Neural cell (in vitro differentiated cells): Measurements from ENCODE around the gene KCNQ5. TPM values are rescaled to one million over a fixed set of nuclear protein-coding genes. Genes with fewer than 3 reads are reported as not detected.

Experiments
- H2AFZ ChIP-seq: fragments of 200-600, 300-800 bp; sonication (generic), shearing (Covaris generic); 2 replicates; pipeline ENCODE4 v1.6.0; 2014; ENCODE audit warnings: low read depth, mild to moderate bottlenecking, antibody characterized with exemption, low read length, moderate library complexity
- H3F3A ChIP-seq: fragments of 200-600 bp; shearing (Covaris generic); 2 replicates; pipeline ENCODE4 v1.6.1; 2016; ENCODE audit warnings: mild to moderate bottlenecking, moderate library complexity, mixed read lengths, antibody characterized with exemption, low read length; ENCODE audit not compliant: insufficient read depth, poor library complexity, severe bottlenecking
- H3K27ac ChIP-seq: fragments of 200-600, 300-800 bp; sonication (generic), shearing (Covaris generic); 2 replicates; pipeline ENCODE4 v1.5.1; 2014; ENCODE audit warnings: mild to moderate bottlenecking, low read length, moderate library complexity
- H3K27me3 ChIP-seq: fragments of 300-800, 200-600 bp; sonication (generic), shearing (Covaris generic); 2 replicates; pipeline ENCODE4 v1.6.0; 2014; ENCODE audit warnings: mild to moderate bottlenecking, low read depth, low read length, moderate library complexity; ENCODE audit not compliant: insufficient read depth
- H3K36me3 ChIP-seq: fragments of 300-800, 200-600 bp; sonication (generic), shearing (Covaris generic); 2 replicates; pipeline ENCODE4 v1.5.1; 2014; ENCODE audit warnings: mild to moderate bottlenecking, antibody characterized with exemption, low read length, moderate library complexity; ENCODE audit not compliant: insufficient read depth
- H3K4me2 ChIP-seq: fragments of 300-800, 200-600 bp; sonication (generic), shearing (Covaris generic); 2 replicates; pipeline ENCODE4 v1.6.0; 2014; ENCODE audit warnings: mild to moderate bottlenecking, low read length
- H3K4me3 ChIP-seq: fragments of 300-800, 200-600 bp; sonication (generic), shearing (Covaris generic); 2 replicates; pipeline ENCODE4 v1.5.1; 2014; ENCODE audit warnings: mild to moderate bottlenecking, low read length, moderate library complexity
- H3K79me2 ChIP-seq: fragments of 200-600 bp; shearing (Covaris generic); replicated peaks from 2 replicates; pipeline ENCODE4 v1.6.0; 2014; ENCODE audit warnings: mild to moderate bottlenecking, low read length, moderate library complexity; ENCODE audit not compliant: insufficient read depth
- H3K9ac ChIP-seq: fragments of 300-800, 200-600 bp; sonication (generic), shearing (Covaris generic); 2 replicates; pipeline ENCODE4 v1.6.1; 2016; ENCODE audit warnings: mild to moderate bottlenecking, low read length, mixed read lengths
- H3K9me2 ChIP-seq: fragments of 200-600 bp; shearing (Covaris generic); 2 replicates; pipeline ENCODE4 v1.6.1; 2016; ENCODE audit warnings: mild to moderate bottlenecking, low read length, mixed read lengths; ENCODE audit not compliant: insufficient read depth
- H3K9me3 ChIP-seq: fragments of 200-600, 300-800 bp; sonication (generic), shearing (Covaris generic); 2 replicates; pipeline ENCODE4 v1.6.1; 2016; ENCODE audit warnings: mild to moderate bottlenecking, mixed run types, low read length, moderate library complexity, mixed read lengths
- H4K20me1 ChIP-seq: fragments of 200-600 bp; shearing (Covaris generic); 2 replicates; pipeline ENCODE4 v1.6.1; 2016; ENCODE audit warnings: mild to moderate bottlenecking, mixed run types; ENCODE audit not compliant: insufficient read depth
- EP300 ChIP-seq: fragments of 450-650 bp; conservative IDR thresholded peaks from 2 replicates; pipeline ENCODE4 v1.6.1; 2014; ENCODE audit warnings: antibody characterized with exemption, mild to moderate bottlenecking, moderate library complexity; ENCODE audit not compliant: poor library complexity, severe bottlenecking
- EZH2 ChIP-seq: fragments of 200-600, 300-800 bp; shearing (Covaris generic), sonication (generic); IDR thresholded peaks from 2 replicates; pipeline ENCODE4 v1.6.1; 2014; ENCODE audit warnings: antibody characterized with exemption, low read length, borderline replicate concordance, mild to moderate bottlenecking; ENCODE audit not compliant: insufficient read depth, poor library complexity, severe bottlenecking
- MXI1 ChIP-seq: fragments of 450-650 bp; conservative IDR thresholded peaks from 2 replicates; pipeline ENCODE4 v1.6.1; 2014; ENCODE audit warnings: antibody characterized with exemption, mild to moderate bottlenecking; ENCODE audit not compliant: poor library complexity, severe bottlenecking
- POLR2AphosphoS5 ChIP-seq: IDR thresholded peaks from 2 replicates; pipeline ENCODE4 v1.6.1; 2012
- RAD21 ChIP-seq: fragments of 450-650 bp; conservative IDR thresholded peaks from 2 replicates; pipeline ENCODE4 v1.6.1; 2014; ENCODE audit warnings: antibody characterized with exemption, mild to moderate bottlenecking, moderate library complexity
- SMC3 ChIP-seq: fragments of 450-650 bp; conservative IDR thresholded peaks from 2 replicates; pipeline ENCODE4 v1.6.1; 2014; ENCODE audit warnings: antibody characterized with exemption, mild to moderate bottlenecking, moderate library complexity; ENCODE audit not compliant: poor library complexity
- TAF1 ChIP-seq: IDR thresholded peaks from 2 replicates; pipeline ENCODE4 v1.6.1; 2012; ENCODE audit warnings: low read depth
- polyA plus RNA-seq: library from polyadenylated mRNA; depleted of rRNA; stranded (reverse); fragments of >200 nt; gene quantifications from 2 replicates; pipeline ENCODE4 v1.2.3, GENCODE V29; 2014
- TF ChIP-seq, protein P1 (sequence below): IDR thresholded peaks from 2 replicates; pipeline ENCODE4 v1.6.1; 2012; ENCODE audit warnings: borderline replicate concordance
- TF ChIP-seq, protein P2 (sequence below): fragments of 450-650 bp; IDR thresholded peaks from 2 replicates; pipeline ENCODE4 v1.5.1; 2014; ENCODE audit warnings: antibody characterized with exemption, mild to moderate bottlenecking, moderate library complexity; ENCODE audit not compliant: poor library complexity, severe bottlenecking

KCNQ5 gene
- polyA plus RNA-seq, 1 donor from 2014 or later: 0.30 TPM

DNA sequence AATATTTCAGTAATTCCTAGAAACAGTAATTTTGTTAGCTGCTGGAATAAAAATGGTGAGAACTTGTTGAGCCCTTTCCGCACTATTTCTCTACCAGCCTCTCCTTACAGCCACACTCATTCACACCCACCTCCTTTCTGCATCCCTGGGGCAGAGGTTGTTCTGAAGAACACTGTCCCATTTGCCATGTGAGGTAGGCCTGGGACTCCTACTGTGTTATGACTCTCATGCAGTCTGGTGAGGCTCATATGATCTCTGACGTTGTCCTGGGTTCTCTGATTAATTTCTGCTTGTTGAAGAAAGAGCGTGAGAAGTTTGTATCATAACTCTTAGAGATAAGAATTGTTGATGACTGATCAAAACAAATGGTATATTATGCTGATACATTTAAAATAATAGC, 4.1 kb upstream of the KCNQ5 start:
- peaks cover 33% of the 10 kb centered on the region for H3K27me3 ChIP-seq
- H3K36me3 ChIP-seq: no peaks in the 10 kb centered on the region
- no peak overlapping the region for H3K4me2 ChIP-seq
- H3K79me2 ChIP-seq: no peaks in the 10 kb centered on the region
- H3F3A ChIP-seq: no peaks in the 10 kb centered on the region
- TF ChIP-seq EP300 (no peak), EZH2 (no peak), MXI1 (no peak), TAF1 (no peak), RAD21 (no peak), POLR2AphosphoS5 (no peak), SMC3 (no peak)
- TF ChIP-seq, protein P1, sequence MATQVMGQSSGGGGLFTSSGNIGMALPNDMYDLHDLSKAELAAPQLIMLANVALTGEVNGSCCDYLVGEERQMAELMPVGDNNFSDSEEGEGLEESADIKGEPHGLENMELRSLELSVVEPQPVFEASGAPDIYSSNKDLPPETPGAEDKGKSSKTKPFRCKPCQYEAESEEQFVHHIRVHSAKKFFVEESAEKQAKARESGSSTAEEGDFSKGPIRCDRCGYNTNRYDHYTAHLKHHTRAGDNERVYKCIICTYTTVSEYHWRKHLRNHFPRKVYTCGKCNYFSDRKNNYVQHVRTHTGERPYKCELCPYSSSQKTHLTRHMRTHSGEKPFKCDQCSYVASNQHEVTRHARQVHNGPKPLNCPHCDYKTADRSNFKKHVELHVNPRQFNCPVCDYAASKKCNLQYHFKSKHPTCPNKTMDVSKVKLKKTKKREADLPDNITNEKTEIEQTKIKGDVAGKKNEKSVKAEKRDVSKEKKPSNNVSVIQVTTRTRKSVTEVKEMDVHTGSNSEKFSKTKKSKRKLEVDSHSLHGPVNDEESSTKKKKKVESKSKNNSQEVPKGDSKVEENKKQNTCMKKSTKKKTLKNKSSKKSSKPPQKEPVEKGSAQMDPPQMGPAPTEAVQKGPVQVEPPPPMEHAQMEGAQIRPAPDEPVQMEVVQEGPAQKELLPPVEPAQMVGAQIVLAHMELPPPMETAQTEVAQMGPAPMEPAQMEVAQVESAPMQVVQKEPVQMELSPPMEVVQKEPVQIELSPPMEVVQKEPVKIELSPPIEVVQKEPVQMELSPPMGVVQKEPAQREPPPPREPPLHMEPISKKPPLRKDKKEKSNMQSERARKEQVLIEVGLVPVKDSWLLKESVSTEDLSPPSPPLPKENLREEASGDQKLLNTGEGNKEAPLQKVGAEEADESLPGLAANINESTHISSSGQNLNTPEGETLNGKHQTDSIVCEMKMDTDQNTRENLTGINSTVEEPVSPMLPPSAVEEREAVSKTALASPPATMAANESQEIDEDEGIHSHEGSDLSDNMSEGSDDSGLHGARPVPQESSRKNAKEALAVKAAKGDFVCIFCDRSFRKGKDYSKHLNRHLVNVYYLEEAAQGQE: no peak
- TF ChIP-seq, protein P2, sequence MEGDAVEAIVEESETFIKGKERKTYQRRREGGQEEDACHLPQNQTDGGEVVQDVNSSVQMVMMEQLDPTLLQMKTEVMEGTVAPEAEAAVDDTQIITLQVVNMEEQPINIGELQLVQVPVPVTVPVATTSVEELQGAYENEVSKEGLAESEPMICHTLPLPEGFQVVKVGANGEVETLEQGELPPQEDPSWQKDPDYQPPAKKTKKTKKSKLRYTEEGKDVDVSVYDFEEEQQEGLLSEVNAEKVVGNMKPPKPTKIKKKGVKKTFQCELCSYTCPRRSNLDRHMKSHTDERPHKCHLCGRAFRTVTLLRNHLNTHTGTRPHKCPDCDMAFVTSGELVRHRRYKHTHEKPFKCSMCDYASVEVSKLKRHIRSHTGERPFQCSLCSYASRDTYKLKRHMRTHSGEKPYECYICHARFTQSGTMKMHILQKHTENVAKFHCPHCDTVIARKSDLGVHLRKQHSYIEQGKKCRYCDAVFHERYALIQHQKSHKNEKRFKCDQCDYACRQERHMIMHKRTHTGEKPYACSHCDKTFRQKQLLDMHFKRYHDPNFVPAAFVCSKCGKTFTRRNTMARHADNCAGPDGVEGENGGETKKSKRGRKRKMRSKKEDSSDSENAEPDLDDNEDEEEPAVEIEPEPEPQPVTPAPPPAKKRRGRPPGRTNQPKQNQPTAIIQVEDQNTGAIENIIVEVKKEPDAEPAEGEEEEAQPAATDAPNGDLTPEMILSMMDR: no peak
- no peaks in the 10 kb centered on the region for H3K9me2 ChIP-seq
- no peak overlapping the region for H3K4me3 ChIP-seq
- no peak overlapping the region for H3K27ac ChIP-seq
- no peak overlapping the region for H3K9ac ChIP-seq
- H2AFZ ChIP-seq: no peak overlapping the region
- no peaks in the 10 kb centered on the region for H4K20me1 ChIP-seq
- H3K9me3 ChIP-seq: no peaks in the 10 kb centered on the region

DNA sequence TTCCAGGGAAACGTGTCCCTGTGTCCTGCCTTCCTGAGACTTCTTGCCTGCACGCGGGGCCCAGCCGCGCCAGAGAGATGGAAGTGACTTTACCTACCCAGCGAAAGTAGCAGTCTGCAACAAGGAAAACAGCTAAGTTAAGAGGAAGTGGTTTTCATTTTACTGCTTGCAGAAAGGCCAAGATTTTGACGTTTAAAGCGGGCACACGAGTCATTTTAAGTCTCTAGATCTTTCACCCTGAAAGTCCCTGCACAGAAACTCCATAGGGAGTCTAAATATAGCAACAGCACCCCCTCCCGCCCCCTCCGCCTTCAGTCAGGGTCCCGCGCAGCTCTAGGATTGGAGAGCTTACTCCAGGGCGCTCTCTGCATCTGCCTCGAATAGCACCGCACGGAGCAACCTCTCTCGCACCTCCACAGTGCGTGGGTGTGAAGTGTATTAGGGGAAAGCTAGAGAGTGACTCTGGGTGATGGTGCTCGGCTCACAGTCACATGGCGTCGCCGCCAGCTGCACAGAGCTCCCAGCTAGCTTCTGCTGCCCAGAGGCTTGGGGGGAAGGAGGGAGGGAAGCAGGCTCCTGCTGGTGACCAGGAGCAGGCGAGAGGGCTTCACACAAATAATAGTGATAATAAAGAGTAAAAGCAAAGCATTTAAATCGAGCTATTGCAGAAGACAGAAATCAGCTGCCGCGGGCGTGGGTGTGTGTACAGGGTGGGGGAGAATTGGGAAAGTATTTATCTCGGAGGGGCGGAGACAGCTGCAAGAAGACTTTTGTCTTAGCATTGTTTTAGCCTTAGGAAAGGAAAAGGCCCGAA, 1.8 kb upstream of the KCNQ5 start:
- Histone ChIP-seq H3K36me3 (no peaks in the 10 kb centered on the region), H3K9ac (no peak overlapping the region), H3K9me2 (no peaks in the 10 kb centered on the region), H3K27me3 (peaks cover 56% of the 10 kb centered on the region), H3K9me3 (no peaks in the 10 kb centered on the region), H4K20me1 (no peaks in the 10 kb centered on the region), H3K4me3 (peak overlapping the region; percentile 74), H3K4me2 (no peak overlapping the region), H2AFZ (no peak overlapping the region), H3K79me2 (no peaks in the 10 kb centered on the region), H3K27ac (no peak overlapping the region), H3F3A (no peaks in the 10 kb centered on the region)
- TF ChIP-seq, protein P2: no peak
- no peak for TF ChIP-seq SMC3
- TF ChIP-seq TAF1: no peak
- TF ChIP-seq, protein P1: no peak
- no peak for TF ChIP-seq EZH2
- no peak for TF ChIP-seq RAD21
- TF ChIP-seq MXI1: no peak
- no peak for TF ChIP-seq EP300
- TF ChIP-seq POLR2AphosphoS5: no peak
